ENCODE measurements around the gene TNN.

DNA sequence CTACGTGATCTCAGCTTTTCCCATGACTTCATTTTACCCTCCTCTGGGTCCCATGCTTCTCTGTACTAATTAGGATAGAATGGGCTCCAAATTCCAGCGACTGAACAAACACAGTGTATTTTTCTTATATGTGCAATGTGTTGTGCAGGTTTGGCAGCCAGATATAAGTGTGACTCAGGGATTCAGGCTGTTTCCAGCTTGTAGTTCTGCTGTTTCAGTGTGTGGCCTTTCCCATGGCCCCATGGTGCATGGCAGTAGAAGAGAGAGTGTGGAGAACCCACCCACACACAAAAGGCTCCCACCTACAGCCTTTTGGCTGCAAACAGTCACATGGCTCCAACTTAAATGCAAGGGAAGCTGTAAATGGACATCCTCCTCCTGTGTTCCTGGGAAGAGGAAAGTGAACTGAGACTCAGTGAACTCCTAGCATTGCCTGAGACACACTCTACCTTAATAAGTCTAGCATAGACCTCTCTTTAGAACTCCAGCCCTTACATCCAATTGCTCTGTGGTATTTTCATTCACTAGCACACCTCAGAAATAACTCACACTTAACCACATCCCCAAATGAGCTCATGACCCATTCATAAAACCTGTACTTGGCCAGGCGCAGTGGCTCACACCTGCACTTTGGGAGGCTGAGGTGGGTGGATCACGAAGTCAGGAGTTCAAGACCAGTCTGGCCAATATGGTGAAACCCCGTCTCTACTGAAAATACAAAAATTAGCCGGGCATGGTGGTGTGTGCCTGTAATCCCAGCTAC lies 66.2 kb downstream of the TNN start:
- no peak for TF ChIP-seq POLR2A (IDR thresholded peaks at IDR 0.05)
- TF ChIP-seq, protein P1, sequence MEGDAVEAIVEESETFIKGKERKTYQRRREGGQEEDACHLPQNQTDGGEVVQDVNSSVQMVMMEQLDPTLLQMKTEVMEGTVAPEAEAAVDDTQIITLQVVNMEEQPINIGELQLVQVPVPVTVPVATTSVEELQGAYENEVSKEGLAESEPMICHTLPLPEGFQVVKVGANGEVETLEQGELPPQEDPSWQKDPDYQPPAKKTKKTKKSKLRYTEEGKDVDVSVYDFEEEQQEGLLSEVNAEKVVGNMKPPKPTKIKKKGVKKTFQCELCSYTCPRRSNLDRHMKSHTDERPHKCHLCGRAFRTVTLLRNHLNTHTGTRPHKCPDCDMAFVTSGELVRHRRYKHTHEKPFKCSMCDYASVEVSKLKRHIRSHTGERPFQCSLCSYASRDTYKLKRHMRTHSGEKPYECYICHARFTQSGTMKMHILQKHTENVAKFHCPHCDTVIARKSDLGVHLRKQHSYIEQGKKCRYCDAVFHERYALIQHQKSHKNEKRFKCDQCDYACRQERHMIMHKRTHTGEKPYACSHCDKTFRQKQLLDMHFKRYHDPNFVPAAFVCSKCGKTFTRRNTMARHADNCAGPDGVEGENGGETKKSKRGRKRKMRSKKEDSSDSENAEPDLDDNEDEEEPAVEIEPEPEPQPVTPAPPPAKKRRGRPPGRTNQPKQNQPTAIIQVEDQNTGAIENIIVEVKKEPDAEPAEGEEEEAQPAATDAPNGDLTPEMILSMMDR (IDR thresholded peaks at IDR 0.05), result no peak
